Astrocyte (in vitro differentiated cells and primary cell): Measurements from ENCODE around the gene CNPY3.

ENCODE experiments used
- EZH2 ChIP-seq: IDR thresholded peaks from 2 replicates; pipeline ENCODE4 v1.6.1; 2012; ENCODE audit warnings: mild to moderate bottlenecking, low read length, inconsistent platforms; ENCODE audit not compliant: insufficient read depth
- TF ChIP-seq, protein P1 (sequence below): IDR thresholded peaks from 2 replicates; pipeline ENCODE4 v1.5.1; 2011; ENCODE audit warnings: low read depth, mild to moderate bottlenecking, inconsistent platforms, low read length, moderate library complexity; ENCODE audit not compliant: insufficient read depth

DNA sequence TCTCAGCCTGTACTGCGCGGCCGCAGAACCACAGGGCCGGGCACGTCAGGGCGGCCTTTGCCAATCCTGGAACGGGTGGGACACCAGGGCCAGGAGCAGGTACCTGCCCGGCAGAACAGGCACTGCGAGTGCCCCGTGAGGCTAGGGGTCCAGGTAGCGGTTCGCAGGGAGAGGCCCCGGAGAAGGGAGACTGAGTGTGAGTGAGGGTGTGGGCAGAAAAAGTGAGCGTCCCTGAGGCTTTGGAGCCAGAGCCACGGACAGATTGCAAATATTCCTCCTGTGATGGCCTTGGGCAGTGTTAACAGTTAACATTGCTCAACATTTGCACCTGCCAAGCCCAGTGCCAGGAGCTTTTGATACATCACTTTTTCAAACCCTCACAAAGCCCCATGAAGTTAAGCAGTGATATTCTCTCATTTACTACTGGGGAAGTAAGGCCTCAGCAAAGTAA, 31.8 kb downstream of the CNPY3 start:
- TF ChIP-seq, protein P1, sequence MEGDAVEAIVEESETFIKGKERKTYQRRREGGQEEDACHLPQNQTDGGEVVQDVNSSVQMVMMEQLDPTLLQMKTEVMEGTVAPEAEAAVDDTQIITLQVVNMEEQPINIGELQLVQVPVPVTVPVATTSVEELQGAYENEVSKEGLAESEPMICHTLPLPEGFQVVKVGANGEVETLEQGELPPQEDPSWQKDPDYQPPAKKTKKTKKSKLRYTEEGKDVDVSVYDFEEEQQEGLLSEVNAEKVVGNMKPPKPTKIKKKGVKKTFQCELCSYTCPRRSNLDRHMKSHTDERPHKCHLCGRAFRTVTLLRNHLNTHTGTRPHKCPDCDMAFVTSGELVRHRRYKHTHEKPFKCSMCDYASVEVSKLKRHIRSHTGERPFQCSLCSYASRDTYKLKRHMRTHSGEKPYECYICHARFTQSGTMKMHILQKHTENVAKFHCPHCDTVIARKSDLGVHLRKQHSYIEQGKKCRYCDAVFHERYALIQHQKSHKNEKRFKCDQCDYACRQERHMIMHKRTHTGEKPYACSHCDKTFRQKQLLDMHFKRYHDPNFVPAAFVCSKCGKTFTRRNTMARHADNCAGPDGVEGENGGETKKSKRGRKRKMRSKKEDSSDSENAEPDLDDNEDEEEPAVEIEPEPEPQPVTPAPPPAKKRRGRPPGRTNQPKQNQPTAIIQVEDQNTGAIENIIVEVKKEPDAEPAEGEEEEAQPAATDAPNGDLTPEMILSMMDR, result no peak
- no peak for TF ChIP-seq EZH2
